Activated CD4-positive, alpha-beta T cell treated with anti-CD3 and anti-CD28 coated beads, Interleukin-2, Interleukin-6, amounts not matched to agents 100 ng/mL and 50 ng/mL, durations not matched to agents 16 hours and 8 hours (primary cell): ENCODE data around the gene HYAL1.

Experiments
- DNase-seq: peaks from one replicate; pipeline ENCODE4 v3.0.0-alpha.2; 2020

Gene HYAL1, protein sequence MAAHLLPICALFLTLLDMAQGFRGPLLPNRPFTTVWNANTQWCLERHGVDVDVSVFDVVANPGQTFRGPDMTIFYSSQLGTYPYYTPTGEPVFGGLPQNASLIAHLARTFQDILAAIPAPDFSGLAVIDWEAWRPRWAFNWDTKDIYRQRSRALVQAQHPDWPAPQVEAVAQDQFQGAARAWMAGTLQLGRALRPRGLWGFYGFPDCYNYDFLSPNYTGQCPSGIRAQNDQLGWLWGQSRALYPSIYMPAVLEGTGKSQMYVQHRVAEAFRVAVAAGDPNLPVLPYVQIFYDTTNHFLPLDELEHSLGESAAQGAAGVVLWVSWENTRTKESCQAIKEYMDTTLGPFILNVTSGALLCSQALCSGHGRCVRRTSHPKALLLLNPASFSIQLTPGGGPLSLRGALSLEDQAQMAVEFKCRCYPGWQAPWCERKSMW

DNA sequence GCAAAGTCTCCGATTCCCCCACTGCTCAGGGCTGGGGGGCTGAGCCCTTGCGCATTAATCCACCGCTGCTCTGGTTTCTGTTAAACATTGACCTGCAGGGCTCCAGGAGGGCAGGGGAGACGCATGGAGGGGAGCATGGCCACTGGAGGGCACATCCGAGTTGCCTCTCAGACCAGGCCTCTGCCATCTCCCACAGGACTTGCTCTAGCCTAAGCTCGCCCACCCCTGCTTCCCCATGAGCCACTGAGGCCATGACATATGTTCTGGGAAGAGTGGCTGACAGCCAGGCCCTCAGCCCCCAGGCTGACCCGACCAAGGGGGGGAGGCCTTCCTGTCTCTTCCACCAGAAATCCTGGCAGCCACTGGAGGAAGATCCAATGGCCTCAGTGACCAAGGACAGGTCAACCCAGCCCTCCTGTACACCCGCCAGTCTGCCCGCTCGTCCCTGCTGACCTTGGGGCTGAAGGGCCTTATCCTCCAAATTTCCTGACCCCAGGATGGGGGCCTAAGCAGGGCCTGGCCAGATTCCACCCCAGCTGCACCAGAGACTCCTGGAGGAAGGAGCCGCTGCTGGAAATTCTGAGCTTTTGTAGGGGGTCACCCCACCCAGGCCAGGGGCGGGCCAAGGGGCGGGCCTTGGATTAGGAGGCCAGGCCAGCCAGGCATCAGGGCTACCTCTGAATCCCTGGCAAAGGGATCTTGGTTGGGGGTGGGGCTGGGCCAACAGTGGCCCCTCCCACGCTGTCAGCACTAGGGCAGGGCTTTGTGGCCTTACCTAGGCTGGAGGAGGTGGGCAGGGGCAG is at the start of gene HYAL1:
Gene HYAL1 (minus strand): TSS at position 562 of the 803 bp plus-strand sequence. CDS start 618 bp downstream, outside the sequence.
- DNase-seq: no peak

DNA sequence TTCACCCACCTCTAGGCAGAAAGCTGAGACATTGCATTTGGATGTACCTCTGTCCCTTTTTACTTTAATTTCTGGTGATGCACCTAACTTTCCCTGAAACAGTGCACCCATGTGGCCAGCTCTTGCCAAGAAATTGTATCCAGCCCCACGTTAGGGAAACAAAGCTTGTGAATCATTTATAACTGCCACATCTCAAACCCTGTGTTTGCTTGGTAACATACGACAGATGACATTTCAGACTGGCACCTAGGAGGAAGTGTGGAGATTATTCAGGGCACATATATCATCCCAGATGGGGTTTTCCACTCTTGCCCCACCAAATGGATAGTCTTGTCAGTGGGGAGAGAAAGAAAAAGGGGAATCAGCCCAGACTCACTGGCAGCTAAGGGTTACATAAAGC is 49.4 kb upstream of the HYAL1 start:
- DNase-seq: no peak

DNA sequence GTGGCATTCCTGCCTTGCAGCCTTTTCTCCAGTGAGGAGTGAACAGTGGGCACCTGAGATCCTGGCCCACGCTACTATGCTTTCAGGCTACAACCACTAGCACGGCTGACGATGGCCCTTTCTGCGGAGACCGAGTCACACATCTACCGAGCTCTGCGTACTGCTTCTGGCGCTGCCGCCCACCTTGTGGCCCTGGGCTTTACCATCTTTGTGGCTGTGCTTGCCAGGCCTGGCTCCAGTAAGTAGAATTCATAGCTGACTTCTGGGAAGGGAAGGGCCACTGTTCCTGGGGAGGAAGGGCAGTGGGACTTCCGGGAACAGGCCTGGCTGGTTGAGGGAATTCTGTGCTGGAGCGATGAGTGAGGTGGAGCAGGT is 47.9 kb upstream of the HYAL1 start:
- no peak for DNase-seq

DNA sequence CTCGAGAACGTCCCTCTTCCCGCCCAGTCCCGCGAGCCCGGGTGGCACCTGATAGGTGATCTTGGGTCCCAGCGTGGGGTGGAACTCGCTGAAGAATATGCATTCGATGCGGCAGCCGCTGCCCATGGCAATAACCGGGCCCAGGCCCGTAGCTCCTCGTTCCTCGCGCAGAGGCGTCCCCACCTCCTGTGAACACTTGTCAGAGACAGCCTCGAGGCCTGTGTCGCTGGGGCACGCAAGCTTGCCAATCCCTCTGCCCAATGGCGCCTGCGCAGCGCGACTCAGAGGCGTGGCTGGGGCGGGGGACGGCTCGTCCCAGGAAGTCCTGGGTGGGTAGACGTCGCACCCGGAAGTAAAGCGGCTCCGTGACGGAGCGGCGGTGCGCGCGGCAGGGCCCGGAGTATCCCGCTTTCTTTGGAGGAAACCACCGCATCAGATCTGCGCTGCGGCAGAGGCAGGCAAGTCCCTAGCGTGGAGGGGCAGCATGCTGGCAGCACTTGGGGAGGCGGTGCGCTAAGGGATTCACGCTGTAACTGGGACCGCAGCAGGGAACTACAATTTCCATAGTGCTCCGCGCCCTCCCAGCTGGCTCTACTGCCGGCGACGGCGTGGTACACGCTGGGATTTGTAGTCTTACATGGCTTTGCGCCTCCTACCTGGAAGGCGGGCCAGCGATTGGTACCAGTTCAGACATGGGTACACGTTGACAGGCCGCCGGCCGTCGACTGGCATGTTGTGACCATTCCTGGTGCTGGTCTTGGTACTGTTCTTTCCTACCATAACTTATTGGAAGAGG is 47.4 kb upstream of the HYAL1 start, which contains the start of the genes CYB561D2 and NPRL2:
Gene CYB561D2 (plus strand): TSS at position 336 of the 796 bp plus-strand sequence. CDS start 572 bp downstream, outside the sequence.
Gene NPRL2 (minus strand): TSS at position 249 of the 796 bp plus-strand sequence. CDS start 123 bp downstream, at position 126.
- DNase-seq: peak; percentile 99

DNA sequence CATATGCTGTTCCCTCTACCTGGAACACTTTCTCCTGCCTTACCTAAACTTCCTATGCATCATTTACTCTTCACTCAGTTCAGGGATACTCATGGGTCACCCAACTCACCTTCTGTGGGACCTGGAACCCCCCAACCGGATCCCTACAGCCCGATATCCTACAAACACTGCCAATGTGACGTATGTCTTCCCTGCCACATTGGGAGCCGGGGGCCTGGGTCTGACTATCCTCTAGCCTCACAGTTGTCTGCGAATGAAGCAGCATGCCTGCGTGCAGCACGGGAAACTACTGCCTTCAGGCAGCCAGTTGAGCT is 46.8 kb upstream of the HYAL1 start:
- no peak for DNase-seq

DNA sequence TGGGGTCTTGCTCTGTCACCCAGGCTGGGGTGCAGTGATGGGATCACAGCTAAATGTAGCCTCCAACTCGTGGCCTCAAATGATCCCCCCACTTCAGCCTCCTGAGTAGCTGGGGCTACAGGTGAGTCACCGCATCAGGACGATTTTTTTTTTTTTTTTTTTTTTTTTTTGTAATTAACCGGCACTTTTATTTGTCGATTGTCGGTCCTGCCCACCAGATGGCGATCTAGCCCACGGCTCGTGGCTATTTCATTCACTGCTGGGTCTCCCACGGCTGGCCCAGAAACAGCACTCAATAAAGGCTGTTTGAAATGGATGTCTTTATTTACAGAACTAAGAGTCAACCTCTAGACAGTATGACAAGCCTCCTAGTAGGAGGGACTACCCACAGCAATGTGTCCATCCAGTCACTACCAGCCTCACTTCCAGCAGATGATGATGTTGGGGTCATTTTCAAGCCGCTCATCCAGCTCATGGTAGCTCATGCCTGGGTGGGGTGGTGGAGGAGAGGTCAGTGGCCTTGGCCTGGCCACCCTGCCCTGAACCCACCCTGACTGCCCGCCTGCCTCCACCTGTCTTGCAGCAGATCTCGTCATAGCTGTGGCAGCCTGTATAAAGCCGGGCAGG is 43.9 kb upstream of the HYAL1 start:
- peak; percentile 79 for DNase-seq

DNA sequence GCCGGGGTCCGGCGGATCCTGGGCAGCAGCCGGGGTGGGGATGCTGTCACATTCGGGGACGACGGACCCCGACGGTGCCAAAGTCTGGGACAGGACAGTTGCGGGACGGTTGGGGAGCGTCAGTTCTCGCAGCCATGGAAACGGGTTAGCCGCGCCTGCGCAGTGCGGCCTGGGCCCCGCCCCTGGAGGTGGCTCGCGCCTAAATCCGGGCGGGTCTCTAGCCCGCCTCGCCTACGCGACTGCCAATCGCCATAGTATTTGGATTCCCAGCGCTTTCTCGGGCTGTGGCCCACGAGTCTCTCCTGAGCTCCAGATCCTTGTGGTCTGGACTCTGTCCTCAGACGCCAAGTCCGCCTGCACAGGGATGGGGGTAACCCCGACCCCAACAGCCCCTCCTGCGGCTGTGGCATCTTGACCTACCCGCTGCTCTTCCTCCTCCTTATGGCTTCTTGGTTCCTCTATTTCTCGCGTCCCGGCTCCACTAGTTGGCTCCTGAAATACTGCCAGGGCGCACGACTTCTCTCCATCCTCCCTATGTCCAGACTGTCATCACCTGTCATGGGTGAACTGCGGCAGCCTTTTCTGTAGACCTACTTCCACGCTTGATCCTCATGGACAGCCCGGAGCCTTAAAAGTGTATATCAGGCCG is 42.3 kb upstream of the HYAL1 start, which contains the start of gene ZMYND10:
Gene ZMYND10 (minus strand): TSS at position 147 of the 649 bp plus-strand sequence. CDS start 153 bp downstream, outside the sequence.
- DNase-seq: peak; percentile 89

DNA sequence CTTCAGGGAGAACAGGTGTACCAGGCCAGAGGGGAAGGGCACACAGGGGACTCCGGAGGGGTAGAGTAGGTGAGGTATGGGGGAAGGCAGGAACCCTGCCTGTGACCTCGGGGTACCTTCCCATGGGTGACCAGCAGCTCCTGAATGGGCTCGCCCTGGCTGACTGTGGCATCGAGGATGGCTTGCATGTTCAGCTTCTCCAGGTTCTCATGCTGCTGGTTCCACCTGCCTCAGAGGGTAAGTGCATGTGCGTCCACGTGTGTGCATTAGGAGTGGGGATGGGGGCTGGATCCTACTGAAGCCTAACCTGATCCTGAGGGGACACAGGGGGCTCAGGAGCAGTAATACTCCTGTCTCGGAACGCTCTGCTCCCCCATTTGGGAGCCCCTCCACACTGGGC is 41.6 kb upstream of the HYAL1 start:
- DNase-seq: no peak

DNA sequence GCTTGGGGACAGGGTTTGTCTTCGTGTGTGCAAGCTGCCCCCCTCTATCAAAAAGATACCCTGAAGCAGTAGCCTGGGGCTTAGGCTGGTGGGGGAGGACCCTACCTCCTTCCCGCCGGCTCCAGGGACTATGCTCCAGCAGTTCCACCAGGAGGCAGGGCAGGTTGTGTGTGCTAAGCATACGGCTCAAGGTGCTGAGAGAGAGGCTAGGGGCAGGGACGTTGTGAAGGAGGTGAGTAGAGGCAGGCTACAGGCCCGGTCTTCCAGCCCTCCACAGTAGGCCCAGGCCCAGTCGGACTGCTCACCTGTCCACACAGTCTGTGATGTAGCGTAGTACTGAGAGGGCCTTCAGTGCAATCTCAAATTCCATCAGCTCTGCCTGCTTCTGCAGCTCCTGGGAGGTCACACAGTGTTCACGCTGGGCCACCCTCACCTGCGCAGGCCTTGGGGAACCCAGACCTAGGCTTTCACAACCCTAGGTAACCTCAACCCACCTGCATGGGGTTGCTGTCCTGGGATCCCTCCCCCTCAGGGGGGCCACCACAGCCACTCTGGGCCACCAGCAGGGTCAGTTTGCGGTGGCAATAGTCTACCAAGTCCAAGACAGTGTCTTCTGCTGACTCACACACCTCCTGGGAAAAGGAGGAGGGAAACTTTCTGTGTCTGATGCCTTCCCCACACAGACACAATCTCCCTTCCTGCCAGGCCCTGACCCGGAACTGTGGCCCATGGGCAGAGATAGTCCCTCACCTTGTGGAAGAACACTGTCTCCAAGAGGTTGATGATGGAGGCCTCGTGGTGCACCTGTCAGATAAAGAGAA is 39.6 kb upstream of the HYAL1 start:
- DNase-seq: no peak

DNA sequence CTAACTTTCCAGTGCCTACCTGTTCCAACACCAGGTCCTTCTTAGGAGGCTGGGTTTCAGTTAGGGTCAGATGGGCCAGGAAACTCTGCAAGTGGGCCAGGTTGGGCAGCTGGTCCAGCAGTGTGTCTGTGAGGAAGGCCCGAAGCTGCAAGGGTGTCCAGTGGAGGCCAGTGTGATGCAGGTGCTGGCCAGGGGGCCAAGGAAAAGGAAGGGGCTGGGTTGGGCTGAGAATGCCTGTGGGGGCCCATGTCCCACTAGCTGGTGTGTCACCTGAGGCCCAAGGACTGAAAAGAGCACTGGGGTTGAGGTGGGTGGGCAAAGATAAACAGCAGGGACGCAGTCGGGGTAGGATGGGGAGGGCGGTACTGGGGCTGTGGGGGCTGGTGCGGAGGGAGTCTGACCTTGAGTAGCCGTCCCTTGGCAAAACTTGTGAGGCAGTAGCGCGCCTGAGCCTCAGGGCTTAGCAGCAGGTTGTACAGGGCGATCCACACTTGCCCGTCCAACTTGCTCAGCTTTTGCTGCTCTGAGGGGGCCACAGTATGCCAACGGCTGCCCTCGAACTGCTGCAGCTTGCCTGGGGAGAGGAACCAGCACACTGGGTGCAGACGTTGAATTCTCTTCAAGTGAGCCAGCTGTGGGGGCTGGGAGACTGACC is 38.7 kb upstream of the HYAL1 start:
- DNase-seq: no peak

DNA sequence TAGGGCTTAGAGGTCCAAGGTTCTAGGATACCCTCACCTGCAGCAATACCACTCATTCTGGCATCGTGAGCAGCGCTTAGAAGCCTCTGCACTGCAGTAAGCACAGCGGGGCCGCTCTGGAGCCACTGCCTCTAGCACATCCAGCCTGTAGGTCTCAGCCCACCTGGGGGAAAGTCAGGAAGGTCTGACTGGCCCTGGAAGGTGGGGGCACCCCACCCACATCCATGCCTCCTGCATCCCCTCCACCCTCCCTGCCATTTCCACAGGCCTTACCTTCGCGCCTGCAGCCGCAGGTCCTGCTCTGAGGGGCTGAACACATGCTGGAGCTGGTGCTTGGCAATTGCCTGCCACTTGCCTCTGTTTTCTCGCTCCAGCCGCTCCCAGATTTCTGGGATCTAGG is 38.2 kb upstream of the HYAL1 start:
- DNase-seq: no peak

DNA sequence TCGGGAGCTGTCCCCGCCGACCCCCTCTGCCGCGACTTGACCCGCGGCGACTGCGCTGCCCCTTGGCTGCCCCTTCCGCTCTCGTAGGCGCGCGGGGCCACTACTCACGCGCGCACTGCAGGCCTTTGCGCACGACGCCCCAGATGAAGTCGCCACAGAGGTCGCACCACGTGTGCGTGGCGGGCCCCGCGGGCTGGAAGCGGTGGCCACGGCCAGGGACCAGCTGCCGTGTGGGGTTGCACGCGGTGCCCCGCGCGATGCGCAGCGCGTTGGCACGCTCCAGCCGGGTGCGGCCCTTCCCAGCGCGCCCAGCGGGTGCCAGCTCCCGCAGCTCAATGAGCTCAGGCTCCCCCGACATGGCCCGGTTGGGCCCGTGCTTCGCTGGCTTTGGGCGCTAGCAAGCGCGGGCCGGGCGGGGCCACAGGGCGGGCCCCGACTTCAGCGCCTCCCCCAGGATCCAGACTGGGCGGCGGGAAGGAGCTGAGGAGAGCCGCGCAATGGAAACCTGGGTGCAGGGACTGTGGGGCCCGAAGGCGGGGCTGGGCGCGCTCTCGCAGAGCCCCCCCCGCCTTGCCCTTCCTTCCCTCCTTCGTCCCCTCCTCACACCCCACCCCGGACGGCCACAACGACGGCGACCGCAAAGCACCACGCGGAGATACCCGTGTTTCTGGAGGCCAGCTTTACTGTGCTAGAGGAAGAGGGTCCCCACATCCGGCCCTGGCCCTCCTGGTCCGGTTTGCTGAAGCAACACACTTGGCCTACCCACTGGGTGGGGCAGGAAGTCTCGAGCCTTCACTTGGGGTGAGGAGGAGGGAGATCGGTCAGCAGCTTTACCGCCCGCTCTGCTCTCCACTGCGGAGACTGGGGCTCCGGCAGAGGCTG is 37.3 kb upstream of the HYAL1 start, which contains the start of gene RASSF1:
Gene RASSF1 (minus strand): TSS at position 389 of the 882 bp plus-strand sequence. CDS start 31 bp downstream, at position 358.
- DNase-seq: peak; percentile 90

DNA sequence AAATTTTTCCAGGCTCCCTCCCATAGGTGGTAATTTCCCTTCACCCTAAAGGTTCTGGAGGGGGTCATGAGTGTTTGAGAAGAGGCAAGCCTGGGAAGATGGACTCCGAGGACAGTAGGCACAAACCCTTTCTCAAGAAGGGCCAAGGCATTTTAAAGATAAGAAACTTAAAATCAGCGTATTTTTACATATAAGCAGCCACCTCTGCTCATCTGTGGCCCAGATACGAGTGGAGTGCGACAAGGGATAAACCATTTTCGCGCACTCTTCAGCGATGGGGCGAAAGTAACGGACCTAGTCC is 36.7 kb upstream of the HYAL1 start:
- no peak for DNase-seq

DNA sequence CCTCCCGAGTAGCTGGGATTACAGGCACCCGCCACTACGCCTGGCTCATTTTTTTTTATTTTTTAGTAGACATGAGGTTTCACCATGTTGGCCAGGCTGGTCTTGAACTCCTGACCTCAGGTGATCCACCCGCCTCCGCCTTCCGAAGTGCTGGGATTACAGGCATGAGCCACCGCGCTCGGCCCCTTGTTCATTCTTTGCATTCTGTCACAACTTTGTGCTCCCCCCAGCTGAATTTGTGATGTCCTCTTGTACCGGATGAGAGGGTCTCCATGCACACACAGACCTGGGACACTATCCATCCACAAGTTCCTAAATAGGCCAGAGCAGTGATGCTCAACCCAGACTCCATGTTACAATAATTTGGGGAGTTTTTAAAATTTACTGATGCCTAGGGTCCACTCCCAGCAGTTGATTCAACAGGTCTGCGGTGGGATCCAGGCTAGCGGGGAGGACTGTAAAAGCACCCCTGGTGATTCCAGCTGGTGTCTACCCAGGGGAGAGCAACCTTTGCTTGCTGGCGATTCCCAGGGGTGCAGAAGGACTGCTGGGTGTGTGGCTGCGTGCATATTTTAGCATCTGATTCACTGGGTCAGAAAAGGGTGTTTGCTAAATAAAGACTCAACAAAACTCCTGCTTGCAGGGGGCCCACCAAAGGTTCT is 36.2 kb upstream of the HYAL1 start:
- DNase-seq: no peak

DNA sequence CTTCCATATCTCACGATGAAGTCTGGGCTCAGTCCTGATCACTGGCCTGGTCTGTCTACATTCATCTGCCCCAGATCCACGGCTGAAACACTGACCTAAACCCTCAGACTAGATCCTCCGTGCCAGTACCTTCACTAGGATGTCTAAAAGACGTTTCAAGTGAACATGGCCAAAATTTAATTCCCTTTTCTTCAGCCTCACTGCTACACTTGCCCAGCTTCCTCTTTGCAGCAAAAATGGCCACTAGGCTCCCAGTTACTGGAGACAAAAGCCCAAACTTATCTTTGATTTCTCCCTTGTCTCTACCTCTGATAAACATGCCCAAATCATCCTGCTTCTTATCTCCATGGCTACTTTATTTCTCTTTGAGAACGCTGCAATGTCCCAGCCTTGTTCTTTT is 35.6 kb upstream of the HYAL1 start:
- DNase-seq: no peak

DNA sequence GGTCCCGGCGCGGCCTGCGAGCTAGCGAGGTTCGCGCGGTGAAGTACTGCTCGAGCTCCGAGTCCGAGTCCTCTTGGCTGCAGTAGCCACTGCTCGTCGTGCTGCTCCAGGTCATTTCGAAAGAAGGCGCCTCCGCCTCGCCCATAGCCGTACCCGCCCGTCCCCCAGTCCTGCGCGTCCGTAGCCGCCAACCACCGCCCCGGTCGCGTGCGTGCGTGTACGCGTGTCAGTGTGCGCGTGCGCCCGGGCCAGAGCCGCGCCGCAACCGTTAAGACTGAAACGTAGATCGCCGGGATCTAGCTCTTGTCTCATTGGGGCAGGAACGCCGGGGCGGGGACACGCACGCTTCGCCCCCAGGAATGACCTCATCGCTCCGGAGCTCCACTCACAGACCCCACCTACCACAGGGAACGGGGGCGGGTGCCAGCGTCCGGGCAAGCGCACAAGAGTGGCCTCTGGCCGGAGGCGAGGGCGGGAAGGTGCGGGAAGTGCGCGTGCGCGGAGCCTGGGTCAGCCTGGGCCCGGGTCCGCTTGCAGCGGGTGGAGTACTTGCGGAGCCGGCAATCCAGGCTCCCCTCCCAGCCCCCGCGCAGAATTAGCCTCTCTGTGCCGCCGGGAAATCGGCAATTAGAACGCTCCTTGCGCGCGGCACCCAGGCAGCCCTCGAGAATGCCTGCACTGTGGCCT is 33.9 kb upstream of the HYAL1 start:
- peak; percentile 99 for DNase-seq

DNA sequence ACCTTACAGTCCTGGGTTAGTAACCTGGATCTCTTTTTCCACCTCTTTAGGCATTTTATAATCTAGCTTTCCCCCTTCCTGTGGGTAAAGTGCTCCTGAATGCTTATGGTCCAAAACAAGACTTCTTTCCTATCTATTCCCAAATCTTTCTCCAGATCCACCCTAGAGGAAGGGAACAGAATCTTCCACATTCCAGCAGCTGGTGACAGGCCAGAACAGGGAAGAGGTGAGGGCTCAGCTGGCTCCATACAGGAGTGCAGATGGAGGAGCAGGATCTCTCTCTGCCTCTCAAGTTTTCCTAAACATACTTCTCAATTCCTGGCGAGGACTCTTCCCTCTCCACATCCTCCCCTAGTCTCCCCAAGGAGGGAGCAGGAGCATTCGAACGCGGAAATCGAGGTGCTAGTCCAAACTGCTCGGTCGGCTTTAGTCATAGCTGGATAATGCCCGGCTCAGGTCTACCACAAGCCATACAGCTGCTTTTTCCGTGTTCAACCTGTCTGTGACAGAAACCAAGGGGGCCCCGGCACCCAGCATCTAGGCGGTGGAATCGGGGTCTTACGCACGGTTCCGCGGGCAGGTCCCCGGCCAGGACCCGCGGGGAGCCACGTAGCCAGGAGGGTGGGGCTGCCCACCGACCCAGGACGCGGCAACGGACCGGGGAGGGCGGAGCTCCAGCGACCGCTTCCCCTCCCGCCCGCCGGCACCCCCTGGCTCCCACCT is 33.2 kb upstream of the HYAL1 start:
- DNase-seq: no peak
